ENCODE results near the gene CALY.

DNA sequence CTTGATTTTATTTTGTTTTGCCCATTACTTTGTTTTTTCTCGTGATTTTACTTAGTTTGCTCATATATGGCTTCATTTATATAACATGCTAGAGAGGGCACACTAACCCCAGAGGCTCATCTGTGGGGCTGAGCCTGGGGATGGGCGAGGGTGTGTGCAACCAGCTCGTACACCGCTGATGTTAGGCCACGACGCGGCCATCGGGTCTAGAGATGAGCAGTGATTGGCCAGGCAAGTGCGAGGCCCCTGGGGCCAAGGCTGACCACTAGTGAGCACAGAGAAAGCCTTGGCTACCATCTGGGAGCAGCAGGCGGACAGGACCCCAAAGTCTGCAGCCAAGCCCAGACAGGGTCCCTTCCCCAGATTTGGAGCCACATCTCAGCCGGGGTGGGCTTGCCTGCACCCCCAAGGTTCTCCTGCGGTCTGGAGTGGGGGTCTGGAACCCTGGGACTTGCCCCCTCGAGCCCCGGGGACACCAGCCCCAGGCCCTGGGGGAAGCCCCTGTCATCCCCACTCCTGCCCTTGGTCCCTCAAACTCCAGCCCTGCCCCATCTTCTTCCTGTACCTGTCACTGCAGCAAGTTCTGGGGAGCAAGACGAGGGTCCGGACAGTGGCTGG lies 17.4 kb upstream of the CALY start:
- no peak for TF ChIP-seq NPAS2 (CRISPR knock-in tag; IDR thresholded peaks at IDR 0.05; ENCODE audit: borderline replicate concordance)
- no peak for TF ChIP-seq KDM1A (IDR thresholded peaks at IDR 0.05; ENCODE audit: low read depth)
- no peak for TF ChIP-seq POLR2A (IDR thresholded peaks at IDR 0.05; ENCODE audit: low read length)
- no peak for TF ChIP-seq CEBPB (IDR thresholded peaks at IDR 0.05)
